ENCODE measurements around the gene C16orf96. TPM values are rescaled to one million over a fixed set of nuclear protein-coding genes. Genes with fewer than 3 reads are reported as not detected.

Gene C16orf96
- polyA plus RNA-seq, 4 donors: 0.03 to 0.07 TPM; not detected in 2

DNA sequence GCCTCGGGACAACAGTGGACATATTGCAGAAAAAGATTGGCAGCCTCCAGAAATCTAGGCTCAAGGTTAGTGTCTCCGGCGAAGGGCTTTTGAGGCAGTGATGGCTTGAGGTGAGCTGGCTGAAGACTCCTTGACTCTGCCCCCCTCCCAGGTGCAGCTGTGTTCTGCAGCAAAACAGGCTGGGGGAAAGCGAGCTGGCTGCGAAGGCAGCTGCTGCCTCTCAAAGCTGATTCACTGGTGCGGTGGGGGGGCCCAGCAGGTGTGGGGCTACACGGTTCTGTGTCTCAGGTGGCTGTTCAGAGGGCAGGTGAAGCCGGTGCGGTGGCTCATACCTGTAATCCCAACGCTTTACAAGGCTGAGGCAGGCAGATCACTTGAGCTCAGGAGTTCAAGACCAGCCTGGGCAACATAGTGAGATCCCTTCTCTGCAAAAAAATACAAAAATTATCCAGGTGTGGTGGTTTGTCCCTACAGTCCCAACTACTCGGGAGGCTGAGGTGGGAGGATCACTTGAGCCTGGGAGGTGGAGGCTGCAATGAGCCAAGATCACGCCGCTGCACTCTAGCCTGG, 22.9 kb downstream of the C16orf96 start:
- whole genome bisulfite sequencing, 3 donors: 50 to 85% (median 74%) methylated on average over 13 of the region's 13 CpGs
- Histone ChIP-seq H3K9me3 (ENCODE audit: control insufficient read depth in 2 of 2, insufficient read depth in 1 of 2, low read depth in 1 of 2, low read length in 1 of 2) (no peaks in the 10 kb centered on the region), H3K4me3 (ENCODE audit: low read depth in 1 of 3, low read length in 3 of 3) (no peak overlapping the region), H3K27ac (ENCODE audit: low read depth in 1 of 3, low read length in 2 of 3) (no peak overlapping the region), H3K27me3 (ENCODE audit: control insufficient read depth in 3 of 3, insufficient read depth in 3 of 3, low read length in 3 of 3) (no peaks in the 10 kb centered on the region), H3K36me3 (ENCODE audit: control insufficient read depth in 3 of 3, insufficient read depth in 2 of 3, low read depth in 1 of 3, low read length in 3 of 3) (no peaks in the 10 kb centered on the region), H3K4me1 (ENCODE audit: control insufficient read depth in 3 of 3, insufficient read depth in 2 of 3, low read depth in 1 of 3, low read length in 2 of 3) (no peaks in the 10 kb centered on the region)
- DNase-seq (no peak), FAIRE-seq (no peak)

DNA sequence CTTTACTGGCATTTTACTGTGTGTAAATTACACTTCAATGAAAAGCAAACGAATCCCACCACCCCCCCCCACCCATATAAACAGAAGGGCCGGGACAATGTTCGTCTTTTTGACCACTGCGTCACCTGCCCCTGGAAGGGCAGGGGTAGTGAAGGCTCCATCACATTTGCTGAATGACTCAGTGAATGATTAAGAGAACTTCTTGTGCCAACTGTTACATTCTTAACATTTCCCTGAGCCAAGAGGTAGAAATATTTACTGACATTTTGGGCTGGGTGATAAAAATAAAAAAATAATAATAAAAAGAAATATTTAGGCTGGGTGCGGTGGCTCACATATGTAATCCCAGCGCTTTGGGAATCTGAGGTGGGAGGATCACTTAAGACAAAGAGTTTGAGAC, 24.1 kb downstream of the C16orf96 start:
- 64 to 72% (median 68%) methylated on average over 6 of the region's 6 CpGs for WGBS, 3 donors
- DNase-seq (no peak), FAIRE-seq (no peak)
- Histone ChIP-seq H3K4me1 (ENCODE audit: control insufficient read depth in 3 of 3, insufficient read depth in 2 of 3, low read depth in 1 of 3, low read length in 2 of 3) (no peaks in the 10 kb centered on the region), H3K4me3 (ENCODE audit: low read depth in 1 of 3, low read length in 3 of 3) (no peak overlapping the region), H3K9me3 (ENCODE audit: control insufficient read depth in 2 of 2, insufficient read depth in 1 of 2, low read depth in 1 of 2, low read length in 1 of 2) (no peaks in the 10 kb centered on the region), H3K36me3 (ENCODE audit: control insufficient read depth in 3 of 3, insufficient read depth in 2 of 3, low read depth in 1 of 3, low read length in 3 of 3) (no peaks in the 10 kb centered on the region), H3K27me3 (ENCODE audit: control insufficient read depth in 3 of 3, insufficient read depth in 3 of 3, low read length in 3 of 3) (no peaks in the 10 kb centered on the region), H3K27ac (ENCODE audit: low read depth in 1 of 3, low read length in 2 of 3) (no peak overlapping the region)

DNA sequence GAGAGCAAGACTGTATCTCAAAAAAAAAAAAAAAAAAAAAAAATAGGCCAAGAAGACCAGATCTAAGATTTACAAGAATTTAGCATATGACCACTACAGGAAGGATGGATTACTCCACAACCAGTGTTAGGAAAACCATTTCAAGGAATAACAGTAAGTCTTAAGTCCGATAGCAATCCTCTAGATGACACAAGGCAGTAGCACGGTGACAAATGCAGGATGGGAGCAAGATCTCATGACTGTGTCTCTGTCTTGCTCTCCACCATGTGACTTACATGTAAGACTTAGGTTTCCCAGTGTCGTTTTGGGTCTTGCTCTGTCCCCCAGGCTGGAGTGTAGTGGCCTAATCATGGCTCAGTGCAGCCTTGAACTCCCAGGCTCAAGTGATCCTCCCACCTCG, 27.8 kb downstream of the C16orf96 start:
- no peak for DNase-seq
- no peak overlapping the region for H3K27ac ChIP-seq (ENCODE audit: low read depth in 1 of 3, low read length in 2 of 3)
- peaks cover 0 to 3% (median 0%) of the 10 kb centered on the region in 3 donors for H3K27me3 ChIP-seq (ENCODE audit: control insufficient read depth in 3 of 3, insufficient read depth in 3 of 3, low read length in 3 of 3)
- WGBS, 3 donors: 83 to 88% (median 85%) methylated on average over 4 of the region's 4 CpGs
- H3K4me1 ChIP-seq (ENCODE audit: control insufficient read depth in 3 of 3, insufficient read depth in 2 of 3, low read depth in 1 of 3, low read length in 2 of 3): no peaks in the 10 kb centered on the region
- FAIRE-seq: no peak
- H3K4me3 ChIP-seq (ENCODE audit: low read depth in 1 of 3, low read length in 3 of 3): no peak overlapping the region
- H3K36me3 ChIP-seq (ENCODE audit: control insufficient read depth in 3 of 3, insufficient read depth in 2 of 3, low read depth in 1 of 3, low read length in 3 of 3): no peaks in the 10 kb centered on the region
- peaks cover 0 to 10% of the 10 kb centered on the region in 2 donors for H3K9me3 ChIP-seq (ENCODE audit: control insufficient read depth in 2 of 2, insufficient read depth in 1 of 2, low read depth in 1 of 2, low read length in 1 of 2)

DNA sequence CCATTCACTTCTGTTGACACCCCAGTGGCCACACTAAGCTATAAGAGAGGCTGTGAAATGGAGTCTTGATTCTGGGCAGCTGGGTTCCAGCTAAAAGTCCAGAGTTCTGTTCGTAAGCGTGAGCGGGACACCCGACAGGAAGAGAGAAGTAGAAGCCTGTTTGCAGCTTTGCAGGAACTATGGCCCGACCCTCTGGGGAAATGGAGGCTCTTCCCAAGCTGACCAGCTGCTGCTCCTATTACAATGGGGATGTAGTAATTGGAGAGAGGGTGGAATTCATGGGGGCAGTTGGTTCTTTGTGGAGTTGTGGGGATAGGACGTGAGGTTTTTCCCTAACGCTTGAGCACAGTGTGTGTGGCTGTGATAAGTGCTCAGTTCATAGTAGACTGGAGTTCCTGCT, 30.2 kb downstream of the C16orf96 start:
- Histone ChIP-seq H3K27ac (ENCODE audit: low read depth in 1 of 3, low read length in 2 of 3) (no peak overlapping the region), H3K36me3 (ENCODE audit: control insufficient read depth in 3 of 3, insufficient read depth in 2 of 3, low read depth in 1 of 3, low read length in 3 of 3) (no peaks in the 10 kb centered on the region), H3K4me3 (ENCODE audit: low read depth in 1 of 3, low read length in 3 of 3) (no peak overlapping the region), H3K9me3 (ENCODE audit: control insufficient read depth in 2 of 2, insufficient read depth in 1 of 2, low read depth in 1 of 2, low read length in 1 of 2) (peaks cover 0 to 10% of the 10 kb centered on the region in 2 donors), H3K4me1 (ENCODE audit: control insufficient read depth in 3 of 3, insufficient read depth in 2 of 3, low read depth in 1 of 3, low read length in 2 of 3) (no peaks in the 10 kb centered on the region), H3K27me3 (ENCODE audit: control insufficient read depth in 3 of 3, insufficient read depth in 3 of 3, low read length in 3 of 3) (peaks cover 0 to 3% (median 0%) of the 10 kb centered on the region in 3 donors)
- WGBS, 3 donors: 42 to 53% (median 48%) methylated on average over 7 of the region's 7 CpGs
- FAIRE-seq (no peak), DNase-seq (no peak)

DNA sequence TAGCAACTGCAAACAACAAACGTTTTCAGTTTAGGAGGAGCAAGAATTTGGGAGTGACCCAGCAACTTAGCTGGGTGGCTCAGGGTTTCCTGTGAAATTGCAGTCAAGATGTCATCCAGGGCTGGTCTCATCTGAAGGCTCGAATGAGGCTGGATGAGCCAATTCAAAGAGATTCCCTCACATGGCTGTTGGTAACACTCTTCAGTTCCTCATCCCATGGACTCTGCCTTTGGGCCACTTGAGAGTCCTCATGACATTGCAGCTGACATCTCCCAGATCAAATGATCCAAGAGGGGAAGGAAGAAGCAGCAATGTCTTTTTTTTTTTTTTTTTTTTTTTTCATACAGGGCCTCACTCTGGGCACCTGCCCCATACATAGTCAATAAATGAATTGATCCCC, 32.2 kb downstream of the C16orf96 start:
- DNase-seq: no peak
- Histone ChIP-seq H3K4me3 (ENCODE audit: low read depth in 1 of 3, low read length in 3 of 3) (no peak overlapping the region), H3K27ac (ENCODE audit: low read depth in 1 of 3, low read length in 2 of 3) (no peak overlapping the region), H3K27me3 (ENCODE audit: control insufficient read depth in 3 of 3, insufficient read depth in 3 of 3, low read length in 3 of 3) (peaks cover 0 to 3% (median 0%) of the 10 kb centered on the region in 3 donors), H3K36me3 (ENCODE audit: control insufficient read depth in 3 of 3, insufficient read depth in 2 of 3, low read depth in 1 of 3, low read length in 3 of 3) (no peaks in the 10 kb centered on the region), H3K4me1 (ENCODE audit: control insufficient read depth in 3 of 3, insufficient read depth in 2 of 3, low read depth in 1 of 3, low read length in 2 of 3) (no peaks in the 10 kb centered on the region), H3K9me3 (ENCODE audit: control insufficient read depth in 2 of 2, insufficient read depth in 1 of 2, low read depth in 1 of 2, low read length in 1 of 2) (peaks cover 0 to 10% of the 10 kb centered on the region in 2 donors)
- no peak for FAIRE-seq
- 78 to 81% (median 79%) methylated on average over 2 of the region's 2 CpGs for WGBS, 3 donors

DNA sequence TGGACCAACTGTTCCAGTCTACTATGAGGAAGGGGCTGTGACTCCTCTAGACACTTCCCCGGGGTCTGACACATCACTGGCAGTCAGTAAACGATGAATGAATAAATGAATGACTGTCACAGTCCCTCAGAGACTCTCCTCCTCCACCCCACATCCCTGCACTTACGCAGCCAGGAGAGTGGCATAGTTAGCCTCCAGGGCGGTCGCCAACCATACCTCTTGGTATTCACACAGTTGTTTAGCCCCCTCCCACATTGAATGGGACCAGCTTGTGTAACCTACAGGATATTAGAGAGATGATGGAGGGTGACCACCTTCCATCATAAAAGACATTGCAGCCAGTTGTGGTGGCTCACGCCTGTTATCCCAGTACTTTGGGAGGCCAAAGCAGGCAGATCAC, 32.8 kb downstream of the C16orf96 start:
- DNase-seq: no peak
- Histone ChIP-seq H3K4me1 (ENCODE audit: control insufficient read depth in 3 of 3, insufficient read depth in 2 of 3, low read depth in 1 of 3, low read length in 2 of 3) (no peaks in the 10 kb centered on the region), H3K27me3 (ENCODE audit: control insufficient read depth in 3 of 3, insufficient read depth in 3 of 3, low read length in 3 of 3) (peaks cover 0 to 3% (median 0%) of the 10 kb centered on the region in 3 donors), H3K27ac (ENCODE audit: low read depth in 1 of 3, low read length in 2 of 3) (no peak overlapping the region), H3K36me3 (ENCODE audit: control insufficient read depth in 3 of 3, insufficient read depth in 2 of 3, low read depth in 1 of 3, low read length in 3 of 3) (no peaks in the 10 kb centered on the region), H3K9me3 (ENCODE audit: control insufficient read depth in 2 of 2, insufficient read depth in 1 of 2, low read depth in 1 of 2, low read length in 1 of 2) (peaks cover 0 to 10% of the 10 kb centered on the region in 2 donors), H3K4me3 (ENCODE audit: low read depth in 1 of 3, low read length in 3 of 3) (no peak overlapping the region)
- WGBS, 3 donors: 93 to 96% (median 96%) methylated on average over 6 of the region's 6 CpGs
- FAIRE-seq: no peak

DNA sequence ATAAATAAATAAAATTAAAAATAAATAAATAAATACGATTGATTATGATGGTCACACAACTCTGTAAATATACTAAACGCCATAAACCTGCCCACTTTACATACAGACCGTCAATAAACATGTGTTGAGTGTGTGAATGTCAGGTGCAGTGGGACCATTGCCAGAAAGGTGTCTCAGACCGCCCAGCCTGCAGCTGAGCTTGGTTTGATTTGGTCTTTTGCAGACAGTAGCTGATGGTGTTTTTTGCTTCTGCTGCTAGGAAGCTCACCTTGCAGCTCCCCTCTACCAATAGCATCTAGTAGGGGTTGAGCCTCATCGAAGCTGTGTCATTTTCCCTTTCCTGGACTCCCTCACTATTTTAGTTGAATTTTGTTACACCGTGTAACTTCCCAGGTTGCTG, 35.1 kb downstream of the C16orf96 start:
- H3K4me3 ChIP-seq (ENCODE audit: low read depth in 1 of 3, low read length in 3 of 3): no peak overlapping the region
- no peak for FAIRE-seq

DNA sequence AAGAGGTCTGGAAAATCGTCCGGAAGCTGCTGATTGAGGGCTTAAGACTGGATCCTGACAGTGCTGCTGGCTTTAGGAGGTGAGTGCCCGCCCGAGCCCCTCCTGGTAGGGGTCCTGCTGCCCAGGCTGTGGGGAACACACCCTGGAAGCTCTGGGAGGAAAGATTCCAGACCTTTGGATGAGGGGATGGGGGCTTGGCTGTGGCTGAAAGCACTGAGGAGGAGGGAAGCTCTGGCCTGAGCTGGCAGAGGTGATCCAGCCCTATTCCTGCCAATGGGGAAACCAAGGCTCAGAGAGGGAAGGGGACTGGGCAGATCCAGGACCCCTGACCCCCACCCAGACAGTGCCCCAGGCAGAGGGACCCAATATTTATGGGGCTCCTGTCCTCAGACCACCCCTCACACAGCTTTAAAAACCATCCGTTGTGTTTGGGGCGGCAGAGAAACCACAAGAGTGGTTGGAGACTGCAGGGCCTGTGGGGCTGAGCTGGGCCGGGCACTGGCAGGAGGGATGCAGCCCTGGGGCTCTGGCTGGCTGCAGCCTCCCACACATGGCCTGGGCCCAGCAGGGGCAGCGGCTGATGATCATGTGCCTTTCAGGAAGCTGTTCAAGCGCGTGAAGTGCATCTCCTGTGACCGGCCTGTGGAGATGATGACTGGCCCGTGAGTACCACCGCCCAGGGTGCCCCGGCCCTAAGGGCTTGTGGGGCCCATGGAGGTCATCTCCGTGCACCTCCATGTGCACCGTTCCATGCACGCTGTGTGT, 35.7 kb downstream of the C16orf96 start:
- H3K36me3 ChIP-seq (ENCODE audit: control insufficient read depth in 3 of 3, insufficient read depth in 2 of 3, low read depth in 1 of 3, low read length in 3 of 3): no peaks in the 10 kb centered on the region
- H3K27ac ChIP-seq (ENCODE audit: low read depth in 1 of 3, low read length in 2 of 3): no peak overlapping the region
- H3K9me3 ChIP-seq (ENCODE audit: control insufficient read depth in 2 of 2, insufficient read depth in 1 of 2, low read depth in 1 of 2, low read length in 1 of 2): peaks cover 0 to 10% of the 10 kb centered on the region in 2 donors
- no peaks in the 10 kb centered on the region for H3K27me3 ChIP-seq (ENCODE audit: control insufficient read depth in 3 of 3, insufficient read depth in 3 of 3, low read length in 3 of 3)
- no peaks in the 10 kb centered on the region for H3K4me1 ChIP-seq (ENCODE audit: control insufficient read depth in 3 of 3, insufficient read depth in 2 of 3, low read depth in 1 of 3, low read length in 2 of 3)
- WGBS, 3 donors: 87 to 93% (median 90%) methylated on average over 17 of the region's 17 CpGs
- FAIRE-seq (no peak), DNase-seq (no peak)
- H3K4me3 ChIP-seq (ENCODE audit: low read depth in 1 of 3, low read length in 3 of 3): no peak overlapping the region

More for the DNA sequence above, 35.1 kb downstream of the C16orf96 start:
- Histone ChIP-seq H3K4me1 (ENCODE audit: control insufficient read depth in 3 of 3, insufficient read depth in 2 of 3, low read depth in 1 of 3, low read length in 2 of 3) (no peaks in the 10 kb centered on the region), H3K27me3 (ENCODE audit: control insufficient read depth in 3 of 3, insufficient read depth in 3 of 3, low read length in 3 of 3) (no peaks in the 10 kb centered on the region), H3K9me3 (ENCODE audit: control insufficient read depth in 2 of 2, insufficient read depth in 1 of 2, low read depth in 1 of 2, low read length in 1 of 2) (peaks cover 0 to 10% of the 10 kb centered on the region in 2 donors), H3K27ac (ENCODE audit: low read depth in 1 of 3, low read length in 2 of 3) (no peak overlapping the region), H3K36me3 (ENCODE audit: control insufficient read depth in 3 of 3, insufficient read depth in 2 of 3, low read depth in 1 of 3, low read length in 3 of 3) (no peaks in the 10 kb centered on the region)
- no peak for DNase-seq
- WGBS, 3 donors: 38 to 64% (median 52%) methylated on average over 6 of the region's 6 CpGs

Data from small intestine (tissue), 7 donors.